GM19240 (cell line): Measurements from ENCODE around the gene FOXC2.
A peak's percentile ranks its signal among the peaks of the same experiment; 100 is the strongest.

ENCODE experiments used
- DNase-seq: peaks from one replicate; pipeline ENCODE4 v3.0.0; 2011; ENCODE audit warnings: low spot score; ENCODE audit not compliant: insufficient read length

FOXC2 gene

GRCh38 chr16:86556576-86556975, 10.1 kb upstream of the FOXC2 start:
- no peak for DNase-seq

GRCh38 chr16:86557587-86557986, 9.0 kb upstream of the FOXC2 start:
- DNase-seq: no peak

GRCh38 chr16:86558355-86559193, 8.1 kb upstream of the FOXC2 start:
- DNase-seq: no peak

- DNase-seq: no peak
Measured at GRCh38 chr16:86559802-86560305, 6.8 kb upstream of the FOXC2 start.

- no peak for DNase-seq
Measured at GRCh38 chr16:86562356-86562755, 4.3 kb upstream of the FOXC2 start.

- peak; percentile 90 for DNase-seq
Measured at GRCh38 chr16:86563469-86564345, 2.9 kb upstream of the FOXC2 start.

- no peak for DNase-seq
Measured at GRCh38 chr16:86565181-86565631, 1.4 kb upstream of the FOXC2 start.

GRCh38 chr16:86565644-86566511, 751 bp upstream of the FOXC2 start:
- no peak for DNase-seq

- DNase-seq: no peak
Measured at GRCh38 chr16:86566966-86567700, 504 bp downstream of the FOXC2 start.

- DNase-seq: no peak
Measured at GRCh38 chr16:86567701-86568581, 1.3 kb downstream of the FOXC2 start.

GRCh38 chr16:86568677-86569623, 2.3 kb downstream of the FOXC2 start:
- DNase-seq: no peak

GRCh38 chr16:86569701-86570447, 3.2 kb downstream of the FOXC2 start:
- DNase-seq: no peak

GRCh38 chr16:86570558-86571529, 4.2 kb downstream of the FOXC2 start:
- no peak for DNase-seq

- DNase-seq: no peak
Measured at GRCh38 chr16:86571530-86571915, 4.9 kb downstream of the FOXC2 start.

- no peak for DNase-seq
Measured at GRCh38 chr16:86572041-86572521, 5.5 kb downstream of the FOXC2 start.

GRCh38 chr16:86572606-86573005, 6.0 kb downstream of the FOXC2 start:
- no peak for DNase-seq
